Stimulated activated CD4-positive, alpha-beta T cell treated with anti-CD3 and anti-CD28 coated beads, Interleukin-12 subunit alpha, Interleukin-12 subunit beta, amount 100 ng/mL, for 48 hours (primary cell): ENCODE data around the gene NRXN3.

Experiments used
- DNase-seq, 3 donors: peaks; one replicate each; pipeline ENCODE4 v3.0.0-alpha.2; 2020; ENCODE audit warnings: low read depth in 2 of 3, low spot score in 1 of 3

NRXN3 gene

DNA sequence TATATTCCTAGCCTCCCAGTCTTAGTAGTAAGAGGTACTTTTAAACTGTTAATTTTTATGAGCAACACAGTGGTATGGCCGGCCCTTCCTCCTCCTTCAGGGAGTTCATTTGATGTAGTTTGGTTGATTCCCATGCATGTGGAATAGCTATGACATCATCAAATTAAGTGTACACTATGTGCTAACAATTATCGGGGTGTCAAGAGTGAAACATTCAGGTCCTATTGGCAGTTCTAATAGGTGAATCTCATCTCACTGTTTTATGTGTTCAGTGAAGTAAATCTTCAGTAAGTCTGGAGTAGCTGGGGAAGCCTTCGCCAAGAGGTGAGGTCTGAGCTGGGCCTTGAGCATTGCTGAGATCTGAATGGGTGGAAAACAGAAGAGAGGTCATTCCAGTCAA, 1384.6 kb downstream of the NRXN3 start:
- DNase-seq: no peak

DNA sequence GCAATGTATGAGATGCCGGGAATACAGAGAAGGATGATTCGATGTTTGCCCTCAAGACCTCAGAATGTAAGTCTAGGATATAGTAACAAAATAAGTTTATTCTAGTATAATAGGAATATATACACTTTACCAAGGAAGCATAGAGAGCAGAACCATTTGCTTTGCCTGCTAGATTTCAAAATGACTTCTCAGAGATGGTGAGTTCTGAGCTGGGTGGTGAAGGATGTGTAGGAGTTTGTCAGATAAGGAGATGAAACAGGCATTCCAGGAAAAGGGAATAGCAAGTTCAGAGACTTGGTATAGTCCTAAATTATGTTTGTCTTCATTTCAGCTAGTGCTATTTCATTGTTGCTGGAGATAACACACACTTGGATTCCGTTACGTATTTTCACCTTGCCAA, 1385.3 kb downstream of the NRXN3 start:
- no peak for DNase-seq

DNA sequence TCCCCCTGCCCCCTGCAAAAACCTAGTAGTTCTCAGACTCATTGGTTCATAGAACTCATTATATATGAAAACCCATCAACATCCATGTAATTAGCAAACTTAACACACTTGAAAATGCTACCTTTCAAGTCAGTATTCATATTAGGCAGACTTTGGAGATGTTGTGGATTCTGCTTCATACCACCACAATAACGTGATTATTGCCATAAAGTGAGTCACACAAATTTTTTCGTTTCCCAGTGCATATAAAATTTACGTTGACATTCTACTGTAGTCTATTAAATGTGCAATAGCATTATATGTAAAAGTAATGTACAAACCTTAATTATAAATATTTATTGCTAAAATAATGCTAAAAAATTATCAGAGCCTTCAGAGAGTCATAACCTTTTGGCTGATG, 1387.1 kb downstream of the NRXN3 start:
- DNase-seq: no peak

DNA sequence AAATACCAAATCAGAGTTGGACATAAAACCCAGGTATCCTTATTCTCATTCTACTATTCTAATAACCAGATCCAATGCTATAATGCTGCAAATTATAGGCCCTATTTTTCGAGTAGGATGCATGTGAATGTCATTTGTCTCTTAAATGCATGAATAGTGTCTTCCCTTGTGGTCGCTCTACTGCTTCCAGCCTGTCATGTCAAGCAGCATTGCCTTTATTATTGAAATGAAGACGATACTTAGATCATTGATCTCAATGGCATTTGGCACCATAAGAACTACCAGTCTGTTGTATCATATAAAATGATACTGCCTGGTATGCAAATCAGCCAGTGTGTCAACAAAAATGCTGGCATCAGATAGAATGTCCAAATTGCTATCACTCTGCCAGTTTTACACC, 1392.0 kb downstream of the NRXN3 start:
- DNase-seq: no peak

DNA sequence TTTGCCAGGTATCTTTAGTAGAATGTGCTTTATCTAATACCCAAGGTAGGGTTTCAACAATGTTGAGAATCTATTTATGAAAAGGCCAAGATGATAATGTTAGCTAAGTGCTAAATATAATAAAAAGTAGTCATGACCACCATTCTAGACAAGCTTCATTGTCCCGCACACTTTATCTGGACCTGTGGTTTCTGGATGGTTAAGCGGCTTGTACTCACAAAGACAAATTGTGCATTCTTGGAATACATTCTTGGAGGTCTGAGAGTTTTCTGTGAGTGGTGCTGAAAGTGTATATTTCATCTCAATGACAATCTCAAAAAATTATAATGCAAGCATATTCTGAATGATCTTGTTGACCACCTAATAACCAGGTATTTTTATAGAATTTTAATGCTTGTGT, 1394.2 kb downstream of the NRXN3 start:
- DNase-seq: no peak

DNA sequence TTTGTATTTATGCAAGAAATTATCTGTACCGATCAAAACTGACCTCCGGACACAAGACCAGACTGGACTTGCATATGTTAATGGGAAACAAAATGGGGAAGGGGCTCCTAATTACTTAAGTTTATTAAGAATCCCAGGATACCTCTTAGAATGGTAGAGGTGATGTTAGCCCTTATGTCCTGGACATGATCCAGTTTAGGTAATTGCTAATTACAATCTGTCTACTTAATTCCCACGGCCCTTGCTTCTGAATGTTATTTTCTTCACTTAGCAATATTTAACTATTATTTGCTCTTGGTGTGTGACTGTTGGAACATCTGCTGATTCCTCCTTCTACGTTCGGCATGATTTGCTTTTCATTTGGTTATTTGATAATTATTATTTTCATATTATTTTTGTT, 1397.1 kb downstream of the NRXN3 start:
- DNase-seq: no peak

DNA sequence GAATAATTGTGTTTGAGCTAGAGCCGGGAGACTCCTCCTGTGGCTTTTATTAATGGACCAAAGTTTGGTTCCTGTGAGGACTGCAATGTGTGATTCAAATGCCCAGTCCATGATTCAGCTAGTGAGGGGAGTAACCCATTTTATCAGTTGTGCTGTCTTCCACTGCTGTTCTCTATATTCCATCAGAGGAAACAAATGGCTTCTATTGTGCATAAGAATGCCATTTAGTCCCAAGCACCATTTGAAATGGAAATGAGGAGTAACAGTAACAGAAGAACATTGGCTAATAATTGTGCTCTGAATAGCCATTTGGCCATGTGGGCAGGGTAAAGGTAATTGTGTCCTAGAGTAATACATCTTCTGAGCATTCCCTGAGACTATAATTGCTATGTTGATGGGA, 1398.4 kb downstream of the NRXN3 start:
- DNase-seq: no peak

DNA sequence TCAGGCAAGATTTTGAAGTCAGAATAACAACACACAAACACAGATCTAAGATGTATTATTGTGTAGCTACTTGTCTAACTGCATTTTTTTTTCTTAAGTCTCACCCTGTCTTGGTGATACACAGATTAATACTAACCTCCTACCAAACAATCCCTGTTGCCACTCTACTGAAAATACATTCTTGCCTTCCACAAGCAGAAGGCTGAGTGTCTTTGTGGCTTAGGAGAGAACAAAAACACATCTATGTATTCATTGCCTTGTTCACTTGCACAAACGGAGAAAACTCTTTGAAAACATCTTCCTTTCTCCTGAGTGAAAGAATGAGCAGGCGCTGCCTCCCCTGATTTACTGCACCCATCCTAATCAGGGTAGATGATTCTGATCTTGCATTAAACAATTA, 1398.9 kb downstream of the NRXN3 start:
- DNase-seq: no peak

DNA sequence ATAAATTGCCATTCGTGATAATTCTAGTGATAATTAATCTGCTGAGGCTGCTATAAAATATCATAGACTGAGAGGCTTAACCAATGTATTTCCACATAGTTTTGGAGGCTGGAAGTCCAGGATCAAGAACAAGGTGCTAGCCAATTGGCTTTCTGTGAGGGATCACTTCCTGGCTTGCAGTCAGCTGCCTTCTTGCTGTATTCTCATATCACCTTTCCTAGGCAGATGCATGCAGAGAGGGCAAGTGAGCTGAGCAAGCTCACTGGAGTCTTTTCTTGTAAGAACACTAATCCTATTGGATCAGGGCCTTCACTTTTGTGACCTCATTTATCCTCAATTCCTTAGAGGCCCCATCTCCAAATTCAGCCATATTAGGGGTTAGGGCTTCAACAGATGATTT, 1400.5 kb downstream of the NRXN3 start:
- DNase-seq: no peak

DNA sequence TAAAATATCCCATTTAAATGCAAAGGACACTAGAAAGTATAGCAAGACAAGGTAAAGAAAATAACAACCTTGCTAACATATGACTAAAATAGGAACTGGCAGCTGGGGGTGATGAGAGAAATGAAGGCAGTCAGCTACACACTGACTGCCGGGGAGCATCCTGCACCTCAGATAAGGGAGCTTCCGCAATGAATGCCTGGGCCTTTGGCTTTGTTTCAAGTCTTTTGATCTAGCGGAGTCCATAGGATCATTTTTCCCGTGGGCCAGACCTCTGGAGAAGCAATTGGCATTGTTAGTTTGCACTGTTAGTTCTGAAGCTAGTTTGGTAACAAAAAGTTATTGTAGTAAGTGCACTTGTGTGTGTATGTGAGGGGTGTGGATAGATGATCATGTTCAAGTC, 1401.2 kb downstream of the NRXN3 start:
- no peak for DNase-seq

DNA sequence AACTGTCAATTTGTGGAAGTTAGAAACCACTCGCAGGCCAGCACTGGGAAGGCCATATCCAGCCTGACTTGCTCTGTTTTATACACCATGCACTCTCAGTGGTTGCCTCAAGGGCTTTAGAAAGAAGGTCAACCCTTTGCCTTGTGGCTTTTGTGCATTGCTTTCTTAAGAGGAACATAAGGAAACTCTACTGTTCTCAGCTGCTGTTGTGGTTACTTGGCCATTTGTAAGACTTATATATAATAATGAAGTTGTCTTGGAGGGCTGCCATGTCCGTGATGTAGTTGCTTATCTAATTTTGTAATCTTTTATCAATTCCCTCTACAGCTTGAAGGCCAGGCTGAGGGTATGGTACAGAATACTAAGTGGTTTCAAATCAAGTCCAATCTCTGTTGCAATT, 1403.3 kb downstream of the NRXN3 start:
- DNase-seq: no peak

DNA sequence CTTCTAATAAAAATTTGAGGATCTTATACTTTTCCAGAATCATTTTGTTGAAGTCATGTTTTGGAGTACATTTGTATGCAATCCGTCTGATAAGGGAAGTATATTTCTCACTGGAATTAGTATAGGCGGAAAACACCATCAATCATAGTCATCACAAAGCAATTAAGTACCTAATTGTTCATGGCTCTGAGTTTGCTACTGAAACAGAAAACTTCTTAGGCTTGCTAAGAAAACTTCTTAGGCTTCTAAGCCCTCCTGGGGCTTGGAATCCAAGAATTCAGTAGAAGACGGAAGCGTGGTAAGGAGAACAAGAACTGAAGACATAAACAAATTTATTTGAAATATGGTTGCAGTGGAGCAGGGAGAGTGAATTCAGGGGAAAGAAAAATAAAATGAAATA, 1404.9 kb downstream of the NRXN3 start:
- no peak for DNase-seq

DNA sequence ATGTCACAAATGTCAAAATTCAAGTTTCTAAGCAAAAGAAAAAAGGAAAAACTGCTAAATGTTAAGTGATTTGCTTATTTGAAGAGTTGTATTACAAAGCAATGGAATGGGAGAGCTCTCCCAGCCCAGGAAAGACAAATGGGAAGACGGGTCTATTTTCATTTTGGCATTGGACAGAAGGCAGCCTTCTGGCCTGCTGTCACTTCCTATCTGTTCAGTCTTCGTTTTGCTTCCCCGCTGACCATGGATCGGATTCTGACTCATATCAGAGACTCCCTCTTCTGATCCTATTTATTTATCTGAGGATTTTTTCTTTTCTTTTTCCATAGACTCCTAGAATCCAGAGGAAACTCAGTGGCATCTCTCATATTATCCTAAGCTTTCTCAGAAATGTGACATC, 1406.3 kb downstream of the NRXN3 start:
- no peak for DNase-seq

DNA sequence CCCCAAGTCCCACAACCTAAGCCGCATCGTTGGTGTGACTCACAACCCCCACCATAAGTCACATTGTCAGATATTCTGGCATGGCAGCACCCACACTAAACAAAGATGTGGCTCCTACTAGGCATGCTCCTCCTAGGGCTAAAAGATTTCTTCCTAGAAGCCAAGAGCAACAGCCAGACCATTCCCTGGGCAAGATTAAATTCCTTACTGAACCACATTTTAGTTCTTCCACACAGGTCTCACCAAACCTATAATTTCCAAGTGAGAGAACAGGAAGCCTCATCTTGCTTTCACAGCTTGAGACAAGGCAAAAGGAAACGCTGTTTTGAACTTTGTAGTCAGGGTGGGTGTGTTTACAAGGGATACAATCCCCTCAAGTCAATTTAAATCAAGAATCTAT, 1408.3 kb downstream of the NRXN3 start:
- no peak for DNase-seq

DNA sequence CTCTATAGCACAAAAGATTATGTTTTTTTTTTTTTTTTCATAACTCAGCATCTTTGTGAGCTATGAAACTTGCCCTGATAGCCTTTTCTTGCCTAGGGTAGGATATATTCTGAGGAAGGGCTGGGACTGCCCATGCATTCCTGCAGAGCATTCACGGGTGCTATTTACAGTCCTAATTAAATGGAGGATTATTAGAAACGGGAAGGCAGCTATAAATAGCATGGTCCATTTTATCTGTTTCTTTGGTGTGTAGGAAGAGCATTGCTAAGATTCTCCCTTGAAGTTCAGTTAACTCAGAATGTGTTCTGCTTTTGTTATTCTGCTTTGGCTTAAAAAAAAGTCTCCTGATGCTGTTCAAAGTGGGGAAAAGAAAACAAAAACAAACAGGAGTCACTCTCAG, 1410.2 kb downstream of the NRXN3 start:
- no peak for DNase-seq

DNA sequence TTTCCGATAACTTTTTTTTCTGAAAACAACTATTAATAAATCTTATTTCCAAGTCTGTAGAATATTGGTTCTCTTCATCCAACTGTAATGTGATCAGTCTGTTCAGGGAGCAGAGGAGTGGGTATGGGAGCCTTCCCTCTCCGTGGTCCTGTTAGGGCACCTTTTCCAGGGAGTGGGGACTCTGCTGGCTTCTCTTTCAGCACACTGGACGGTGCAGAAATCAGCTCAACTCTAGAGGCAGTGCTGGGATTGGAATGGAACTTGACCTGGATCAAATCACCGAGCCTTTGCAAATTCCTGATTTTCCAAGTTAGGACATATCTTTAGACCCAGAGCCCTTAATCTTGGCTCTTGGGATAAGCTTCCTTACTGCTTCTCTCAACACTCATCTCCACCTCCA, 1410.7 kb downstream of the NRXN3 start:
- no peak for DNase-seq

DNA sequence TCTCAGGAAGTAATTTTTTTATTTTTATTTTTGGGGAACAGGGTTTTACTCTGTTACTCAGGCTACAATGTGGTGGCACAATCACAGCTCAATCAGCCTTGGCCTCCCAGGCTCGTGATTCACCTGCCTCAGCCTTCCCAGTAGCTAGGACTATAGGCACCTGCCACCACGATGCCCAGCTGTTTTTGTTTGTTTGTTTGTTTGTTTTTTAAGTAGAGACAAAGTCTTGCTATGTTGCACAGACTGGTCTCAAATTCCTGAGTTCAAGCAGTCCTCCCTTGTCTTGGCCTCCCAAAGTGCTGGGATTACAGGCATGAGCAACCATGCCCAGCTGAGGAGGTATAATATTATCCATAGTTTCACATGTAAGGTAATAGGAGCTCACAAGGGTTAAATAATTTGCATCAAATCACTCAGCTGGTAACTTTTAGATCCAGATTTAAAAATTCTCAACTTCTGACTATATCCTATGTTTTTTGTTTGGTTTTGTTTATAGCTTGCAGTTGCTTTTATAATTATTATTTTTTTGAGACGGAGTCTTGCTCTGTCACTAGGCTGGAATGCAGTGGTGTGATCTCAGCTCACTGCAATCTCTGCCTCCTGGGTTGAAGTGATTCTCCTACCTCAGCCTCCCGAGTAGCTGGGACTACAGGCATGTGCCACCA, 1411.9 kb downstream of the NRXN3 start:
- no peak for DNase-seq

DNA sequence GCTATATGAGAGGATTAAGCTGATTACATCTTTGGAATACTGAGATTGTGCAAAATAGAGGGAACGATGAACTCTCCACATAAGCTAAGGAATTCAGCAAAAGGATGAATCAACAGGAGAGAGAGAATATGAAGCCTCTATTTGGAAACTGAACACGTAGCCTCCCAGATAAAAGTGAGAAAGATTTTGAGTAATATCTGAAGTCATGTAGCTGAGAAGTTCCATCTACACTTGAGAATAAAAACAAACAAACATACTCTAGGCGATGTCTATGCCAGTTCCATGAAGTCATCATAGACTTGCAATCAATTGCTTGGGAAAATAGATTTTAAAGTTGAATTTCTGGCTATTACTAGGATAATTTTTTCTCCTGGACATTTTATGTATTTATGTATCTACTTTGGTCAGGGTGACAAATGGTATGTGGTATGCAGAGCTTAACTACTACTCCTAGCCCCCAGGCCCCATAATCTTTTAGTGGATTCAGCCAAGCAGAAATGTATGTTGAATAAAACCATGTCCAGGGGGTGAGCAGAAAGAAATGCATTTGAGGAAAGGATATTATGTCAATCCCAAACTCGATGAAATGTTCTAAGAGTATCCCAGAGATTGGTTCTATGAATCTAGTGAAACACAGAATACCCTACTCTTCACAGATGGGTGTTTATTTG, 1413.7 kb downstream of the NRXN3 start:
- no peak for DNase-seq

DNA sequence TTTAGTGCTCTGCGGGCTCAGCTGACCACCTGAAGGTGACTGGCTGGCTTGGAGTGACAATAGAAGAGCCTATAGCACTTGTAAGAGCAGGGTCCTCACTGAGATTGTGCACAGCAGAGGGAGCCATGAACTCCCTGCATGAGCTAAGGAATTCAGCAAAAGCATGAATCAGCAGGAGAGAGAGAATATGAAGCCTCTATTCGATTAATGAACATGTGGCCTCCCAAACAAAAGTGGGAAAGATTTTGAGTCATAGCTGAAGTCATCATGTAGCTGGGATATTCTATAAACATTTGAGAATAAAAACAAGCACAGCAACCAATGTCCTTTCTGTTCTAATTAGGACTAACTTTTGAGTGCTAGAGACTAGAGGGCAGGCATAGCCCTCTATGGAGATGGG, 1414.5 kb downstream of the NRXN3 start:
- DNase-seq: no peak

DNA sequence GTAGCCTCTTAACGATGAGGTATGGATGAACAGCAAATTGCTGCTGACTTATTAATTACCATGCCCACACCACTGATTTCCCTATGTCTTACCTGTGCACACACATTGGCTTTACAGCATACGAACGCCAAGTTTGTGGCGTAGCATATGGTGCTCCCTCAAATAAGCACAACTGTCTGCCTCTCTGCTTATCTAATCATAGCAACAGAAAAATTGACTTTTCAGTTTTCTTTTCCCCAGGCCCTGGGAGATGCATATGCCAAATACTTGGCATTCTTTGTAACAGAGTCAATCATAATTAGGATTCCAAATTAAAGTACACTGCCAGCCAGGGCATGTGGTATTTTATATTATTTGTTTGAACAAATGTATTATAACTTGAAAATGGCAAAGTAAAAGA, 1415.7 kb downstream of the NRXN3 start:
- no peak for DNase-seq

DNA sequence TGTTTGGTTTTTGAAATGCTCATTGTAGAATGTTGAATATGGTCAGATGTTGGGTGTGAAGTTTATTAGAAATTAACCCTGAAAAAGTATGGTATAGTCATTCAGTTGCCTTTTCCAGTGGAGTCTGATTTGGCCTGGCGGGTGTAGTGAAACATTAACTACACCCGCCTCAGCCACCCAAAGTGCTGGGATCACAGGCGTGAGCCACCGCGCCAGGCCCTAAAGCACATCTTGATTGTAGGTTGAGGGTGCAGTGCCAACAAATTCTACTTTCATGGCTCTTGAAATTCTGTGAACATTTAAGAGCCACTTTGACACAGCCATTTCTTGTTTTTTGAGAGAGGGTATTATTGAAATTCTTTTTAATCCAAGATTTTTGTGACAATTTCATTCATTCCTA, 1416.2 kb downstream of the NRXN3 start:
- no peak for DNase-seq

DNA sequence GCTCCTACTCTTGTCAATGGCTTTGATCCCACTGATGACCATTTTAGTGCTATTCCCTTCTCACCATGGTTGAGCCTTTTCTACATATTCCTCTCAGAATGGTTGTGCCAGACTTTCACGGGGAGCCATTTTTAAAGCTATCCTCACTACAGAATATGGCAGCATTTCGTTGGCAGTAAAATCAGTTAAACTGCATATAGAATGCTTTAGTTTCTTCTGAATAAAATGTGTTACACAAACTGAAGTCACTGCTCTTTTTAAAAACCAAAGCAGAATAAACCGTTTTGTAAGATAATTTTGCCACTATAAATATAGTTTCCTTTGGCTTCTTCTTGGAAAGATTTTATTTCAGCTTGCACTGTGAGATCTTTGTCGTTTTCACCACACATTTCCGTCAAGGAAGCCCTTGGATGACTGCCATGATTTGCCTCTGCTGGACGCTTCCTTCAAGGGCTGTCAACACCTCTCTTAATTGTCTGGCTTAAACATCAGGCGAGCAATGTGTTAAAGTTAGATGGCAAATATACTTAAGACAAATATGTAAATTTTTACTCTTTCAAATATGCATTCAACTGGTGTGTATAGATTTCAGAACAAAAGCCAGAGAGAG, 1416.9 kb downstream of the NRXN3 start:
- DNase-seq: no peak

DNA sequence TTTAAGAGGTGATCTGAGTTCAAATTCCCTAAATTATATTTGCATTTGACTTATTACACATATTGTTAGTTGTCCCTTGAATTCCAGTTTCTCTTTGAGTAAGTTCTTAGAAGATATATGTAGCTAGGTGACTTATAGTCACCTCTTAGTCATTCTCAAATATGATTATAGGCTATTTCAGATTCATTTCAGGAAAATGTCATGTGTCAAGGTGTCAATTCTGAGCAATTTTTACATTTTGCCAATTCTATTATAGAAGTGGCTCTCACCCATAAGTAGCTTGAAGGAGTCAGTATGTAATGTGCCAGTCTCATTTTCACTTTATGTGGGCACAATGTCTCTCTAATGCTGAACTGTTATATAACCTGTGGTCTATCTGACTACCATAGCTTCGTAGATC, 1417.7 kb downstream of the NRXN3 start:
- DNase-seq: no peak
